Osteoblast (primary cell): ENCODE data around the gene DNASE1L2. TPM values are rescaled to one million over a fixed set of nuclear protein-coding genes. Genes with fewer than 3 reads are reported as not detected.

Experiments used
- DNase-seq: peaks from one replicate; pipeline ENCODE4 v3.0.0; 2011; ENCODE audit warnings: low spot score, mixed read lengths; ENCODE audit not compliant: insufficient read length; ENCODE audit errors: missing footprints
- H2AFZ ChIP-seq: 2 replicates; pipeline ENCODE4 v1.6.0; 2011; ENCODE audit warnings: mild to moderate bottlenecking, low read length
- H3K27ac ChIP-seq: 2 replicates; pipeline ENCODE4 v1.5.1; 2011; ENCODE audit warnings: mild to moderate bottlenecking, low read depth, low read length, moderate library complexity
- H3K27me3 ChIP-seq: 2 replicates; pipeline ENCODE4 v1.6.0; 2012; ENCODE audit warnings: mild to moderate bottlenecking, control low read depth, inconsistent platforms, low read length, moderate library complexity; ENCODE audit not compliant: insufficient read depth
- H3K36me3 ChIP-seq: 2 replicates; pipeline ENCODE4 v1.5.1; 2011; ENCODE audit warnings: mild to moderate bottlenecking, low read length, control low read depth, moderate library complexity; ENCODE audit not compliant: insufficient read depth
- H3K4me1 ChIP-seq: 2 replicates; pipeline ENCODE4 v1.5.1; 2011; ENCODE audit warnings: mild to moderate bottlenecking, low read length, control low read depth, moderate library complexity; ENCODE audit not compliant: insufficient read depth
- H3K4me2 ChIP-seq: 2 replicates; pipeline ENCODE4 v1.6.0; 2011; ENCODE audit warnings: mild to moderate bottlenecking, low read length; ENCODE audit not compliant: insufficient read depth
- H3K4me3 ChIP-seq: fragments of 200-600 bp; sonication (generic); 3 replicates; pipeline ENCODE4 v1.5.1; 2012; ENCODE audit warnings: mild to moderate bottlenecking, low read length, inconsistent platforms; ENCODE audit not compliant: insufficient read depth
- H3K79me2 ChIP-seq: 2 replicates; pipeline ENCODE4 v1.6.0; 2012; ENCODE audit warnings: mild to moderate bottlenecking, low read length, control low read depth, inconsistent platforms; ENCODE audit not compliant: insufficient read depth
- H3K9me3 ChIP-seq: 2 replicates; pipeline ENCODE4 v1.5.1; 2011; ENCODE audit warnings: low read depth, low read length, control low read depth
- H4K20me1 ChIP-seq: 2 replicates; pipeline ENCODE4 v1.6.0; 2012; ENCODE audit warnings: mild to moderate bottlenecking, low read length, control low read depth; ENCODE audit not compliant: insufficient read depth
- CTCF ChIP-seq: IDR thresholded peaks from 2 replicates; pipeline ENCODE4 v1.5.1; 2011; ENCODE audit warnings: mild to moderate bottlenecking, low read depth, low read length, moderate library complexity; ENCODE audit errors: extremely low read depth
- total RNA-seq: library from RNA; depleted of rRNA; stranded (reverse); fragments of >200 nt; gene quantifications from 2 replicates; pipeline ENCODE4 v1.2.3, GENCODE V29; 2012

DNASE1L2 gene
- total RNA-seq, 1 donor, result 0.72 TPM

GRCh38 chr16:2250652-2251295 lies 14.5 kb downstream of the DNASE1L2 start:
- Histone ChIP-seq H3K4me2 (peak overlapping the region; percentile 79), H3K27ac (peak overlapping the region; percentile 53), H3K4me1 (peaks cover 15% of the 10 kb centered on the region), H4K20me1 (peaks cover 12% of the 10 kb centered on the region), H3K4me3 (peak overlapping the region; percentile 81), H2AFZ (peak overlapping the region; percentile 35), H3K79me2 (peaks cover 21% of the 10 kb centered on the region), H3K9me3 (no peaks in the 10 kb centered on the region), H3K36me3 (peaks cover 39% of the 10 kb centered on the region), H3K27me3 (no peaks in the 10 kb centered on the region)
- TF ChIP-seq CTCF, result no peak
- no peak for DNase-seq

- H4K20me1 ChIP-seq, result peaks cover 13% of the 10 kb centered on the region
- peak; percentile 100 for DNase-seq
- peak within 1 kb of the TSS; percentile 81 for H3K4me3 ChIP-seq
- H3K27me3 ChIP-seq, result no peaks in the 10 kb centered on the region
- H3K27ac ChIP-seq, result peak within 1 kb of the TSS; percentile 57
- peaks cover 15% of the 10 kb centered on the region for H3K4me1 ChIP-seq
- no peaks in the 10 kb centered on the region for H3K9me3 ChIP-seq
- peaks cover 39% of the 10 kb centered on the region for H3K36me3 ChIP-seq
- H3K4me2 ChIP-seq, result peak within 1 kb of the TSS; percentile 79
- peak; percentile 45 for TF ChIP-seq CTCF
- peak within 1 kb of the TSS; percentile 35 for H2AFZ ChIP-seq
- H3K79me2 ChIP-seq, result peaks cover 24% of the 10 kb centered on the region
Measured at GRCh38 chr16:2251296-2252111, 15.3 kb downstream of the DNASE1L2 start, which contains the start of gene ECI1. Gene ECI1 (minus strand): TSS chr16:2251587. CDS start chr16:2251566, 21 bp downstream.

- H2AFZ ChIP-seq, result no peak overlapping the region
- no peaks in the 10 kb centered on the region for H3K27me3 ChIP-seq
- peaks cover 21% of the 10 kb centered on the region for H4K20me1 ChIP-seq
- H3K36me3 ChIP-seq, result peaks cover 49% of the 10 kb centered on the region
- H3K4me1 ChIP-seq, result peaks cover 15% of the 10 kb centered on the region
- H3K4me3 ChIP-seq, result no peak overlapping the region
- no peak overlapping the region for H3K4me2 ChIP-seq
- H3K79me2 ChIP-seq, result peaks cover 36% of the 10 kb centered on the region
- DNase-seq, result peak; percentile 61
- TF ChIP-seq CTCF, result no peak
- no peaks in the 10 kb centered on the region for H3K9me3 ChIP-seq
- H3K27ac ChIP-seq, result no peak overlapping the region
Measured at GRCh38 chr16:2252806-2253148, 16.5 kb downstream of the DNASE1L2 start.

- Histone ChIP-seq H3K27ac (no peak overlapping the region), H3K79me2 (peaks cover 41% of the 10 kb centered on the region), H3K27me3 (no peaks in the 10 kb centered on the region), H3K9me3 (no peaks in the 10 kb centered on the region), H3K36me3 (peaks cover 54% of the 10 kb centered on the region), H3K4me2 (no peak overlapping the region), H3K4me1 (peaks cover 15% of the 10 kb centered on the region), H3K4me3 (no peak overlapping the region), H2AFZ (no peak overlapping the region), H4K20me1 (peaks cover 21% of the 10 kb centered on the region)
- peak; percentile 74 for DNase-seq
- no peak for TF ChIP-seq CTCF
Measured at GRCh38 chr16:2253293-2253692, 17.0 kb downstream of the DNASE1L2 start.
